ENCODE data around the gene UNC13D. TPM values are rescaled to one million over a fixed set of nuclear protein-coding genes. Genes with fewer than 3 reads are reported as not detected.
"Not testable (repeated sequence)": the region's sequence is repeated elsewhere in the genome, so short reads cannot be mapped to it uniquely, and the experiment has no call there.

UNC13D gene
- total RNA-seq, 2 experiments from 2014 or later, result 161 to 182 TPM

DNA sequence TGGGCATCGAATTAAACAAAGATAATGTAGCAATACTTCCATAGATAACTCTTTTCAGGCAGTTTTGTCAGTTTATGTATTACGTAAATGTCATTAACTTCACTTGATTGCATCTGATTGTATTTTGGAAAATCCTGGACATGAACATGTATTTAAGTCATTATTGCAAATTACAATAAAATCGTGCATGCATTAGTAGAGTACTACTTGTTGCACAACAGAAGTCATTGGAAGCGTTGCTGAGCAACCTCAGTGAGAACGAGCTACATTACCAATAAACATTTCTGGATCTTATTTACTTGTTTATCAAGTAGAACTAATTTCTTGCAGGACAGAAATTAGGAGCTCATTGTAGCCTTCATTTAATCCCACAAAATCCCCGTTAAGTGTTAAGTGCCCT, 53.0 kb downstream of the UNC13D start:
- peaks cover 32% of the 10 kb centered on the region for H3K4me1 Mint-ChIP-seq
- H3K4me3 Mint-ChIP-seq, result no peak overlapping the region
- no peaks in the 10 kb centered on the region for H3K27me3 Mint-ChIP-seq
- H3K27ac Mint-ChIP-seq, result no peak overlapping the region
- ChIA-PET POLR2A (interaction anchor here (0.6 kb wide), 1 partner anchor 8 kb away, joined by 4 read pairs; no protein-coding TSS in a partner anchor), CTCF (interaction anchor here (1.2 to 1.8 kb wide), 2 partner anchors 8 to 55 kb away, joined by 3 to 10 read pairs; no protein-coding TSS in a partner anchor)
- DNase-seq, result no peak
- peaks cover 21% of the 10 kb centered on the region for H3K36me3 Mint-ChIP-seq (ENCODE audit: low read depth)
- no peaks in the 10 kb centered on the region for H3K9me3 Mint-ChIP-seq

DNA sequence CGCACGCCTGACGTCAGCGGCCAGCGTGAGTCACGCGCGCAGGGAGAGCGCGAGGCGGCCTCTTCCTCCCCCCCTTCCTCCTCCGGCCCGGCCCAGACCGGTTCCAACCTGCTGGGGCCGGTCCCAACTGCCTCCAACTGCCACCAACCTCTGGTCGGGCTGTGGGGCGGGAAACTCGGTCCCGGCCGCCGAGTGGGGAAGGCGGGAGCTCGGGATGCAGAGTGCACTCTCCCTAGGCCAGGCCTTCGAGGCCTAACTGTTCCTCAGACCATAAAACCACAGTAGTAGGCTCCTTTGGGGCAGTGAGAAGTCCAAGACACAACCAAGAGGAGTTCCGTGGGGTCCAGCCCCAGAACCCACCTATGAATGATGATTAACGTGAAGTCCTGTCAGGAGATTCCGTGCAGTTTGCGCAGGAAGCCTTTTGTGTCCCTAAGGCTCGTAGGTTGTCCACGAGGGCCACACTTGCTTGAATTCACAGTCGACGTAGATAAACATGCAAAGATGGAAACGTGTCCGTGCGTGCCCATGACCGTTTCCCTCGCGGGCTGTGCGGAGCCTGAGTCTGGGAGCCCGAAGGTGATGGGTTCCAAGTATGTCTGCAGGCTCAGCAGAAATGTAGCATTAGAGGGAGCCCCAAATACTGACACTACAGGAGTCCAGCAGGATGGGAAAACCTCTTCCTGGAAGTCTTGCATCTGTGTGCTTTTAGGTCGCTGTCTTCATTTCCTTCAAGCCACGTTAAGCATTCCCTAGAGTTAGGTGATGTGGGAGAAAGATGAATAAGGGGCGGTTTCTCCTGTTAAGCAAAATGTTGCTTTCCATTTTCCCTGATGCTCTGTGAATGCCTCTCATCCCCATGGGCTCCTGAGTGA, 59.0 kb downstream of the UNC13D start:
- H3K27ac Mint-ChIP-seq, result peak overlapping the region; percentile 100
- CTCF ChIA-PET, result interaction anchor here (1.0 to 4.2 kb wide), 9 partner anchors 9 to 111 kb away, joined by 3 to 11 read pairs (median 5); partner anchors contain the start of genes TRIM47 and TRIM65
- no peaks in the 10 kb centered on the region for H3K27me3 Mint-ChIP-seq
- H3K36me3 Mint-ChIP-seq (ENCODE audit: low read depth), result peaks cover 6% of the 10 kb centered on the region
- no peaks in the 10 kb centered on the region for H3K9me3 Mint-ChIP-seq
- POLR2A ChIA-PET, result interaction anchor here (1.1 to 2.8 kb wide), 2 partner anchors 10 to 479 kb away, joined by 3 to 15 read pairs; no protein-coding TSS in a partner anchor
- H3K4me3 Mint-ChIP-seq, result peak overlapping the region; percentile 83
- H3K4me1 Mint-ChIP-seq, result peaks cover 42% of the 10 kb centered on the region
- peak; percentile 92 for DNase-seq

DNA sequence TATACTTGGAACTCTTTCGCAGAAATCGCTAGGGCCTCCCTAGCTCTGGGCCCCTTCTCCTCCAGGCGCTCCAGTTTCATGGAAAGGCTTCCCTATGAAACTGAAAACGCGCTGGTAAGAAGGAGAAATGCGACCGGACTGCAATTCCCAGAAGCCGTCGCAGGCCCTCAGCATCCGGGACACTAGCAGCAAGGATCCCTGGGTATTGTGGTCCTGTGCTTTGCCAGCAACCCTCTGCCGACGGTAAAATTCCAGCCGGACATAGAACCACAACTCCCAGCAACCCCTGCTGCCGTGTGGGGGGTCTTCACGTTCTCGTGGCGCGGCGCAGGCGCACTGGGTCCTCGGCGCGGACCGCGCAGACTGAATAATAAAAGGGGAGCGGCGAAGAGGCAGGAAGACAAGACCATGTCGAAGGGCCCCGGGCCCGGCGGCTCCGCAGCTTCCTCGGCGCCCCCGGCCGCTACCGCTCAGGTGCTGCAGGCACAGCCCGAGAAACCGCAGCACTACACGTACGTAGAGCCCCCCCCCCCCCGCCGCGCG, 59.7 kb downstream of the UNC13D start, which contains the start of gene UNK:
Gene UNK (plus strand): TSS at position 334 of the 543 bp plus-strand sequence. CDS start 75 bp downstream, at position 409.
- peak within 1 kb of the TSS; percentile 83 for H3K4me3 Mint-ChIP-seq
- peaks cover 2% of the 10 kb centered on the region for H3K27me3 Mint-ChIP-seq
- no peaks in the 10 kb centered on the region for H3K9me3 Mint-ChIP-seq
- CTCF ChIA-PET, result interaction anchor here (1.0 to 4.2 kb wide), 6 partner anchors 13 to 63 kb away, joined by 3 to 14 read pairs (median 8); partner anchors contain the start of gene GALK1
- H3K36me3 Mint-ChIP-seq (ENCODE audit: low read depth), result peaks cover 7% of the 10 kb centered on the region
- peak within 1 kb of the TSS; percentile 100 for H3K27ac Mint-ChIP-seq
- peaks cover 46% of the 10 kb centered on the region for H3K4me1 Mint-ChIP-seq
- POLR2A ChIA-PET, result interaction anchor here (0.7 to 2.8 kb wide), 4 partner anchors 9 to 480 kb away, joined by 3 to 15 read pairs (median 4); no protein-coding TSS in a partner anchor
- peak; percentile 97 for DNase-seq

GRCh38 chr17:75783803-75784472, 60.3 kb downstream of the UNC13D start:
- H3K9me3 Mint-ChIP-seq, result no peaks in the 10 kb centered on the region
- H3K4me1 Mint-ChIP-seq, result peaks cover 46% of the 10 kb centered on the region
- ChIA-PET POLR2A (interaction anchor here (0.7 to 2.8 kb wide), 7 partner anchors 7 to 481 kb away, joined by 3 to 15 read pairs (median 4); partner anchors contain the start of gene GALK1), CTCF (interaction anchor here (1.0 to 4.2 kb wide), 19 partner anchors 8 to 116 kb away, joined by 3 to 18 read pairs (median 4); partner anchors contain the start of genes GALK1, TRIM47, TRIM65 and WBP2)
- H3K27me3 Mint-ChIP-seq, result peaks cover 2% of the 10 kb centered on the region
- H3K36me3 Mint-ChIP-seq (ENCODE audit: low read depth), result peaks cover 9% of the 10 kb centered on the region
- H3K4me3 Mint-ChIP-seq, result peak overlapping the region; percentile 83
- peak overlapping the region; percentile 100 for H3K27ac Mint-ChIP-seq
- peak; percentile 39 for DNase-seq

GRCh38 chr17:75783069-75783783, 61.0 kb downstream of the UNC13D start:
- ChIA-PET CTCF (interaction anchor here (0.6 to 4.2 kb wide), 23 partner anchors 9 to 115 kb away, joined by 3 to 18 read pairs (median 4); partner anchors contain the start of genes GALK1, TRIM47, TRIM65 and WBP2), POLR2A (interaction anchor here (0.7 to 1.5 kb wide), 4 partner anchors 8 to 72 kb away, joined by 3 to 7 read pairs (median 4); partner anchors contain the start of genes GALK1 and WBP2)
- Mint-ChIP-seq H3K36me3 (ENCODE audit: low read depth) (peaks cover 16% of the 10 kb centered on the region), H3K27ac (peak overlapping the region; percentile 100), H3K27me3 (peaks cover 2% of the 10 kb centered on the region), H3K9me3 (no peaks in the 10 kb centered on the region), H3K4me1 (peaks cover 46% of the 10 kb centered on the region), H3K4me3 (peak overlapping the region; percentile 83)
- DNase-seq, result peak; percentile 58

- peaks cover 54% of the 10 kb centered on the region for H3K4me1 Mint-ChIP-seq
Measured at GRCh38 chr17:75779987-75780889, 64.0 kb downstream of the UNC13D start.

DNA sequence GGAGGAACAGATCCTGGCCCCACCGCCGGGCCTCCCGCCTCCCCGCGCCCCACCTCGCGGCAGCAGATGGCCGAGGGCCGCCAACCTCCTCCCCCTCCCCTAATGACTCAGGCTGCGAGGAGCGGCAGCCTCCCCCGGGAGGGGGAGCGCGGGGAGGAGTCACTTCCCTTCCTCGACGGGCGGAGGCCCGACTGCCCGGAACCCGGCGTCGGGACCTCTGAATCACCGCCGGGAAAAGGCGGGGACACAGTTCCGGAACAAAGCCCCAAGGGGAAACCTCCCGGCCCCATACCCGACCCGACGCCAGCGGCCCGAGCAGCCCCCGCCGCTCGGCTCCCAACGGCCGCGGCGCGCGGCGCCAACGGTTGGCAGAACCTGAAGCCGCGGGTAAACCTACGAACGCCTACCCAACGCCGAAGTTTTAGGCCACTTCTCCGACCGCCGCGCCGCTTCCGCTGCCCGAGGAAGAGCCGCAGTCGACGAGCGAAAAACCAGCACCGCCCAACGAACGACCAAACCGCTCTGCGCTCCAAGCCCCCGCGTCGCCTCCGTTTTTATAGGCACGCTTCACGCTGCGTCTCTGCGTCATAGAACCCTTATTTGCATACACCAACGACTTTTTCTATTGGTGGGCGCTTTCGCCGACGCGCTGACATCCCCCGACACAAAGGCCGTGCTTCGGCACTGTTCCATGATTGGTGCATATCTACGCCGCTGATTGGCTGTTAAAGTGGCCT, 64.8 kb downstream of the UNC13D start:
- CTCF ChIA-PET, result interaction anchor here (0.8 to 8.9 kb wide), 7 partner anchors 9 to 81 kb away, joined by 3 to 64 read pairs (median 3); partner anchors contain the start of genes GALK1 and WBP2
- Mint-ChIP-seq H3K4me1 (peaks cover 51% of the 10 kb centered on the region), H3K27ac (peak overlapping the region; percentile 98), H3K36me3 (ENCODE audit: low read depth) (peaks cover 39% of the 10 kb centered on the region), H3K4me3 (peak overlapping the region; percentile 89), H3K27me3 (peaks cover 2% of the 10 kb centered on the region), H3K9me3 (no peaks in the 10 kb centered on the region)
- peak; percentile 97 for DNase-seq
- POLR2A ChIA-PET, result interaction anchor here (0.6 to 1.8 kb wide), 14 partner anchors 10 to 489 kb away, joined by 3 to 10 read pairs (median 4); partner anchors contain the start of gene GALK1

More at GRCh38 chr17:75779987-75780889, 64.0 kb downstream of the UNC13D start:
- POLR2A ChIA-PET, result interaction anchor here (0.6 to 1.8 kb wide), 13 partner anchors 9 to 488 kb away, joined by 3 to 10 read pairs (median 5); partner anchors contain the start of gene GALK1
- H3K27ac Mint-ChIP-seq, result peak overlapping the region; percentile 98
- H3K27me3 Mint-ChIP-seq, result peaks cover 2% of the 10 kb centered on the region
- H3K36me3 Mint-ChIP-seq (ENCODE audit: low read depth), result peaks cover 39% of the 10 kb centered on the region
- peak overlapping the region; percentile 89 for H3K4me3 Mint-ChIP-seq
- CTCF ChIA-PET, result interaction anchor here (0.8 to 8.9 kb wide), 4 partner anchors 16 to 81 kb away, joined by 3 to 64 read pairs (median 4); partner anchors contain the start of genes GALK1 and WBP2
- DNase-seq, result no peak
- H3K9me3 Mint-ChIP-seq, result no peaks in the 10 kb centered on the region

DNA sequence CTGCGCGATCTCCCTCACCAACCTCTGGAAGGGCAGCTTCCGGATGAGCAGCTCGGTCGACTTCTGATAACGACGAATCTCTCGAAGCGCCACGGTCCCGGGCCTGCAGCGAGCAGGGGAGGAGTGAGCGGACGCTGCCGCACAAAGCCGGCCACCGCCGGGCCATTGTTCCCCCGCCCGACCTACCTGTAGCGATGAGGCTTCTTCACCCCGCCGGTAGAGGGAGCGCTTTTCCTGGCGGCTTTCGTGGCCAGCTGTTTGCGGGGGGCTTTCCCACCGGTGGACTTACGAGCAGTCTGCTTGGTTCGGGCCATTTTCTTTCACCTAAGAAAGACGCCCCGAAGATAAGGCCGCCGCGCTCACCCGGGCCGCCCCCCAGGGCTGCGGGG, 65.3 kb downstream of the UNC13D start:
- peak; percentile 79 for DNase-seq
- peak overlapping the region; percentile 89 for H3K4me3 Mint-ChIP-seq
- peaks cover 2% of the 10 kb centered on the region for H3K27me3 Mint-ChIP-seq
- H3K9me3 Mint-ChIP-seq, result no peaks in the 10 kb centered on the region
- H3K4me1 Mint-ChIP-seq, result peaks cover 47% of the 10 kb centered on the region
- peak overlapping the region; percentile 98 for H3K27ac Mint-ChIP-seq
- POLR2A ChIA-PET, result interaction anchor here (0.6 to 1.8 kb wide), 3 partner anchors 14 to 86 kb away, joined by 4 to 10 read pairs (median 6); partner anchors contain the start of gene GALK1
- H3K36me3 Mint-ChIP-seq (ENCODE audit: low read depth), result peaks cover 39% of the 10 kb centered on the region
- CTCF ChIA-PET, result interaction anchor here (0.6 to 8.9 kb wide), 8 partner anchors 9 to 77 kb away, joined by 3 to 64 read pairs (median 3); partner anchors contain the start of genes GALK1 and WBP2

DNA sequence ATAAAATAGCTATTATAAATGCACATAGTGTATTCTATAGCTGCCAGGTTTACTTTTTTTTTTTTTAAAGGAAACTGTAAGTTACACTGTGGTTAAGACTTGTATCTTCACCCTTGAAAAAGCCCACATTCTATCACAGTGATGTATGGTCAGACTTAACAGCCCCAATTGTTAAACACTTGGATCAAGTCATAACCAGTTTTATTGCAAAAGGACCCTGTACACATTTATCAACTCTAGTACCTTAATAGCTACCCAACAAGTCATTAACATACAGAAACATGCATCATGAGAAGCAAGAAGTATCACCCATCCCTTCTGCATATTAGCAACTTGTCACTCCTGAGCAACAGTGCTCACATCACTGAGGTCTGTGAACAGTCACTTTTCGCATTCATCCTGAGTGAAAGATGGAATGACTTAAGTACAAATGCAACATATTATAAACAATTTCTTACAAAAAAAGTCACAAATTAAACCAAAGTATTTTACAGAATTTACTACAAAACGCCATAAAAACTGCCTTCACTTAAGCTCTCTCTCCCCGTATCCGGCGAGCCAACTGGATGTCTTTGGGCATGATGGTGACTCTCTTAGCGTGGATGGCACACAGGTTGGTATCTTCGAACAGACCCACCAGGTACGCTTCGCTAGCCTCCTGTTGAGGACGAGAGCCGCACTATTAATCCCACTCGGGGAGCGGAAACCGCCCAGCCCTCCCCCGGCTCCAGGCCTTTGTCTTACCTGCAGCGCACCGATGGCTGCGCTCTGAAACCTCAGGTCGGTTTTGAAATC, 65.9 kb downstream of the UNC13D start:
- ChIA-PET POLR2A (interaction anchor here (0.6 to 1.8 kb wide), 5 partner anchors 12 to 341 kb away, joined by 3 to 10 read pairs (median 3); partner anchors contain the start of gene GALK1), CTCF (interaction anchor here (0.6 to 8.9 kb wide), 9 partner anchors 8 to 102 kb away, joined by 3 to 64 read pairs (median 3); partner anchors contain the start of genes GALK1 and WBP2)
- H3K9me3 Mint-ChIP-seq, H3K27me3 Mint-ChIP-seq, DNase-seq: not testable (repeated sequence)
- peaks cover 39% of the 10 kb centered on the region for H3K36me3 Mint-ChIP-seq (ENCODE audit: low read depth)
- H3K4me1 Mint-ChIP-seq, result peaks cover 41% of the 10 kb centered on the region
- H3K4me3 Mint-ChIP-seq, result peak overlapping the region; percentile 89
- H3K27ac Mint-ChIP-seq, result peak overlapping the region; percentile 98

Measured in activated CD4-positive, alpha-beta T cell treated with anti-CD3 and anti-CD28 coated beads, Interleukin-2, amount 10 ng/mL, durations not matched to agents 7 days and 5 days (primary cell).